Middle frontal gyrus (tissue), 1 donor: ENCODE data around the gene ZBTB34.

Experiments
- DNase-seq: peaks from one replicate; pipeline ENCODE4 v3.0.0-alpha.2; 2015; ENCODE audit warnings: low spot score; ENCODE audit errors: extremely low spot score

The ZBTB34 gene

GRCh38 chr9:126876531-126876930 lies 16.1 kb downstream of the ZBTB34 start:
- no peak for DNase-seq

- DNase-seq = no peak
These were observed 17.0 kb downstream of the ZBTB34 start for GRCh38 chr9:126877418-126877817.

GRCh38 chr9:126879288-126879687 lies 18.8 kb downstream of the ZBTB34 start:
- DNase-seq = no peak

GRCh38 chr9:126880226-126880946 lies 19.9 kb downstream of the ZBTB34 start:
- no peak for DNase-seq

- no peak for DNase-seq
These were observed 20.5 kb downstream of the ZBTB34 start for GRCh38 chr9:126880947-126881332.

GRCh38 chr9:126882746-126883145 lies 22.3 kb downstream of the ZBTB34 start:
- DNase-seq = no peak

GRCh38 chr9:126883636-126884035 lies 23.2 kb downstream of the ZBTB34 start:
- DNase-seq = no peak

- DNase-seq = no peak
These were observed 24.7 kb downstream of the ZBTB34 start for GRCh38 chr9:126885131-126885641.

GRCh38 chr9:126886034-126886822 lies 25.8 kb downstream of the ZBTB34 start:
- no peak for DNase-seq

GRCh38 chr9:126886897-126887296 lies 26.5 kb downstream of the ZBTB34 start:
- DNase-seq = no peak

- no peak for DNase-seq
These were observed 31.2 kb downstream of the ZBTB34 start for GRCh38 chr9:126891676-126892075.

GRCh38 chr9:126893079-126893478 lies 32.6 kb downstream of the ZBTB34 start:
- no peak for DNase-seq

- DNase-seq = no peak
These were observed 33.7 kb downstream of the ZBTB34 start for GRCh38 chr9:126894052-126894603.

- DNase-seq = no peak
These were observed 41.8 kb downstream of the ZBTB34 start for GRCh38 chr9:126902210-126902609.

- DNase-seq = no peak
These were observed 44.1 kb downstream of the ZBTB34 start for GRCh38 chr9:126904586-126904985.

- no peak for DNase-seq
These were observed 45.7 kb downstream of the ZBTB34 start for GRCh38 chr9:126906091-126906490.

GRCh38 chr9:126907058-126907457 lies 46.6 kb downstream of the ZBTB34 start:
- DNase-seq = no peak

GRCh38 chr9:126914458-126915280 lies 54.2 kb downstream of the ZBTB34 start, which contains the start of gene RALGPS1:
RALGPS1 (plus strand) TSS chr9:126914782; CDS start chr9:126962290, 47,508 bp downstream.
- peak; percentile 89 for DNase-seq

GRCh38 chr9:126915281-126915816 lies 54.9 kb downstream of the ZBTB34 start:
- DNase-seq = no peak

GRCh38 chr9:126915846-126916543 lies 55.6 kb downstream of the ZBTB34 start:
- DNase-seq = no peak
